Stimulated activated CD4-positive, alpha-beta T cell treated with anti-CD3 and anti-CD28 coated beads, Interleukin-1b, Interleukin-23, amount 100 ng/mL, for 24 hours (primary cell): ENCODE data around the gene PAPOLB.
A peak's percentile ranks its signal among the peaks of the same experiment; 100 is the strongest.

Source experiments
- DNase-seq, 4 experiments: peaks; one replicate each; pipeline ENCODE4 v3.0.0-alpha.2; 2020; ENCODE audit warnings: low read depth in 4 of 4, low spot score in 1 of 4

The PAPOLB gene

GRCh38 chr7:4825081-4825480 lies 36.7 kb downstream of the PAPOLB start:
- DNase-seq = no peak

- no peak for DNase-seq
Observed at GRCh38 chr7:4824120-4824775, 37.6 kb downstream of the PAPOLB start.

- no peak for DNase-seq
Observed at GRCh38 chr7:4823441-4824119, 38.2 kb downstream of the PAPOLB start.

- DNase-seq = no peak
Observed at GRCh38 chr7:4822677-4823076, 39.2 kb downstream of the PAPOLB start.

GRCh38 chr7:4820967-4821471 lies 40.8 kb downstream of the PAPOLB start:
- DNase-seq = no peak

GRCh38 chr7:4820405-4820966 lies 41.3 kb downstream of the PAPOLB start:
- no peak for DNase-seq

GRCh38 chr7:4819560-4820404 lies 42.0 kb downstream of the PAPOLB start:
- DNase-seq = no peak

GRCh38 chr7:4818000-4818794 lies 43.6 kb downstream of the PAPOLB start:
- no peak for DNase-seq

GRCh38 chr7:4817178-4817901 lies 44.5 kb downstream of the PAPOLB start:
- no peak for DNase-seq

GRCh38 chr7:4816419-4817080 lies 45.3 kb downstream of the PAPOLB start:
- DNase-seq = no peak

- DNase-seq = no peak
Observed at GRCh38 chr7:4815609-4816418, 46.0 kb downstream of the PAPOLB start.

- DNase-seq = no peak
Observed at GRCh38 chr7:4815121-4815520, 46.7 kb downstream of the PAPOLB start.

GRCh38 chr7:4814433-4814832 lies 47.4 kb downstream of the PAPOLB start:
- no peak for DNase-seq

GRCh38 chr7:4809666-4810065 lies 52.2 kb downstream of the PAPOLB start:
- no peak for DNase-seq

- DNase-seq = peak in 1 of 4 experiments; percentile 13
Observed at GRCh38 chr7:4809091-4809591, 52.7 kb downstream of the PAPOLB start.

- no peak for DNase-seq
Observed at GRCh38 chr7:4808565-4808964, 53.3 kb downstream of the PAPOLB start.

- DNase-seq = no peak
Observed at GRCh38 chr7:4808026-4808425, 53.8 kb downstream of the PAPOLB start.
